Naive thymus-derived CD4-positive, alpha-beta T cell (primary cell): ENCODE data around the gene RAD51B. TPM values are rescaled to one million over a fixed set of nuclear protein-coding genes. Genes with fewer than 3 reads are reported as not detected.

ENCODE experiments used
- ATAC-seq: fragments of 150-1000 bp; cut with Tn5 transposase; 2 replicates; pipeline ENCODE4 v1.10.0; 2021; ENCODE audit warnings: mild to moderate bottlenecking, moderate library complexity
- CTCF ChIA-PET: fragments of 350-600 bp; sonication (Branson Sonifier 250); formaldehyde crosslinking; loops from one replicate; lab custom pipeline; 2021; ENCODE audit warnings: antibody characterized with exemption; lab: Charles Lee
- POLR2A ChIA-PET: fragments of 350-600 bp; sonication (Branson Sonifier 250); formaldehyde crosslinking; loops from one replicate; lab custom pipeline; 2021; ENCODE audit warnings: antibody characterized with exemption, inconsistent platforms; lab: Charles Lee
- DNase-seq, 9 donors: peaks; one replicate each; pipeline versions ENCODE4 v3.0.0 to v3.0.0-alpha.2; 2020 to 2022; ENCODE audit warnings: mixed read lengths in 1 of 9
- H3K27ac ChIP-seq: one replicate; pipeline ENCODE4 v1.7.0; 2013; ENCODE audit warnings: mild to moderate bottlenecking, low read depth, low read length, moderate library complexity
- H3K27me3 ChIP-seq, 2 donors: one replicate each; pipeline ENCODE4 v1.7.0; 2013; ENCODE audit warnings: low read length in 2 of 2, mild to moderate bottlenecking in 2 of 2, moderate library complexity in 2 of 2; ENCODE audit not compliant: control insufficient read depth in 2 of 2, insufficient read depth in 2 of 2
- H3K36me3 ChIP-seq, 3 experiments: 1 replicate in 2 of 3; 2 replicates in 1 of 3; pipeline ENCODE4 v1.7.0; 2013; ENCODE audit warnings: low read length in 3 of 3, mild to moderate bottlenecking in 3 of 3, moderate library complexity in 1 of 3; ENCODE audit not compliant: insufficient read depth in 3 of 3, control insufficient read depth in 2 of 3
- H3K4me1 ChIP-seq, 2 donors: one replicate each; pipeline ENCODE4 v1.7.0; 2013; ENCODE audit warnings: low read length in 2 of 2, mild to moderate bottlenecking in 2 of 2, moderate library complexity in 1 of 2; ENCODE audit not compliant: control insufficient read depth in 2 of 2, insufficient read depth in 2 of 2
- H3K4me3 ChIP-seq: 2 replicates; pipeline ENCODE4 v1.7.0; 2013; ENCODE audit warnings: mild to moderate bottlenecking, low read length
- H3K9me3 ChIP-seq, 3 experiments: 1 replicate in 2 of 3; 2 replicates in 1 of 3; pipeline ENCODE4 v1.7.0; 2013; ENCODE audit warnings: low read length in 3 of 3; ENCODE audit not compliant: control insufficient read depth in 2 of 3
- H3K27ac Mint-ChIP-seq, 9 donors: one replicate each; pipeline ENCODE4 v1.8.0; 2020 to 2022; ENCODE audit warnings: mixed read lengths in 9 of 9, mild to moderate bottlenecking in 8 of 9, moderate library complexity in 5 of 9, inconsistent platforms in 2 of 9
- H3K27me3 Mint-ChIP-seq, 5 donors: one replicate each; pipeline ENCODE4 v1.8.0; 2021 to 2022; ENCODE audit warnings: mixed read lengths in 5 of 5, mild to moderate bottlenecking in 1 of 5
- H3K36me3 Mint-ChIP-seq, 5 donors: one replicate each; pipeline ENCODE4 v1.8.0; 2020 to 2022; ENCODE audit warnings: mixed read lengths in 5 of 5, mild to moderate bottlenecking in 3 of 5, inconsistent platforms in 1 of 5
- H3K4me1 Mint-ChIP-seq, 7 donors: one replicate each; pipeline ENCODE4 v1.8.0; 2020 to 2022; ENCODE audit warnings: mixed read lengths in 7 of 7, mild to moderate bottlenecking in 3 of 7, inconsistent platforms in 1 of 7
- H3K4me3 Mint-ChIP-seq, 10 donors: one replicate each; pipeline ENCODE4 v1.8.0; 2020 to 2022; ENCODE audit warnings: mild to moderate bottlenecking in 10 of 10, mixed read lengths in 10 of 10, moderate library complexity in 6 of 10, inconsistent platforms in 2 of 10
- H3K9me3 Mint-ChIP-seq, 11 donors: one replicate each; pipeline ENCODE4 v1.8.0; 2020 to 2022; ENCODE audit warnings: mixed read lengths in 11 of 11, mild to moderate bottlenecking in 4 of 11, inconsistent platforms in 1 of 11, moderate library complexity in 1 of 11
- intact Hi-C, 2 donors: fragments of 100-400 bp; cut with micrococcal nuclease; formaldehyde crosslinking; loops; one replicate each; pipeline ENCODE4 v1.15.1; 2023
- polyA plus RNA-seq, 2 donors: library from polyadenylated mRNA; unstranded; fragments of 300-500 nt; fragmentation: Illumina TruSeq; gene quantifications; one replicate each; pipeline ENCODE4 v1.2.3, GENCODE V29; 2021
- total RNA-seq, 6 experiments: library from RNA in 5 of 6; stranded (reverse) in 5 of 6; gene quantifications; 1 replicate in 5 of 6; 2 replicates in 1 of 6; pipeline ENCODE4 v1.2.3 and lab custom pipeline; 2021 to 2026

Gene RAD51B
- total and polyA plus RNA-seq, 7 experiments from 2014 or later = 15.0 to 42.2 (median 28.8) TPM

GRCh38 chr14:68249661-68250451 lies 430.3 kb downstream of the RAD51B start:
- H3K27ac Mint-ChIP-seq = peak overlapping the region in 7 of 9 donors; percentile 17 to 86 (median 31)
- Histone ChIP-seq H3K27ac (no peak overlapping the region), H3K4me3 (no peak overlapping the region), H3K36me3 (no peaks in the 10 kb centered on the region), H3K4me1 (peaks cover 0 to 23% of the 10 kb centered on the region in 2 donors), H3K9me3 (no peaks in the 10 kb centered on the region), H3K27me3 (no peaks in the 10 kb centered on the region)
- DNase-seq = no peak
- no peaks in the 10 kb centered on the region for H3K9me3 Mint-ChIP-seq
- H3K4me1 Mint-ChIP-seq = peaks cover 16 to 61% (median 55%) of the 10 kb centered on the region in 7 donors
- ATAC-seq = no peak
- CTCF ChIA-PET = interaction anchor here (0.6 to 17.4 kb wide), 25 partner anchors 10 to 612 kb away, joined by 3 to 219 read pairs (median 7); no protein-coding TSS in a partner anchor
- POLR2A ChIA-PET = interaction anchor here (0.6 to 13.7 kb wide), 15 partner anchors 10 to 578 kb away, joined by 3 to 233 read pairs (median 8); partner anchors contain the start of gene ZFP36L1
- intact Hi-C loops = loop anchor here (2.0 to 10.0 kb wide), 7 partner anchors 37 to 855 kb away; no protein-coding TSS in a partner anchor
- no peak overlapping the region for H3K4me3 Mint-ChIP-seq
- no peaks in the 10 kb centered on the region for H3K27me3 Mint-ChIP-seq
- no peaks in the 10 kb centered on the region for H3K36me3 Mint-ChIP-seq

DNA sequence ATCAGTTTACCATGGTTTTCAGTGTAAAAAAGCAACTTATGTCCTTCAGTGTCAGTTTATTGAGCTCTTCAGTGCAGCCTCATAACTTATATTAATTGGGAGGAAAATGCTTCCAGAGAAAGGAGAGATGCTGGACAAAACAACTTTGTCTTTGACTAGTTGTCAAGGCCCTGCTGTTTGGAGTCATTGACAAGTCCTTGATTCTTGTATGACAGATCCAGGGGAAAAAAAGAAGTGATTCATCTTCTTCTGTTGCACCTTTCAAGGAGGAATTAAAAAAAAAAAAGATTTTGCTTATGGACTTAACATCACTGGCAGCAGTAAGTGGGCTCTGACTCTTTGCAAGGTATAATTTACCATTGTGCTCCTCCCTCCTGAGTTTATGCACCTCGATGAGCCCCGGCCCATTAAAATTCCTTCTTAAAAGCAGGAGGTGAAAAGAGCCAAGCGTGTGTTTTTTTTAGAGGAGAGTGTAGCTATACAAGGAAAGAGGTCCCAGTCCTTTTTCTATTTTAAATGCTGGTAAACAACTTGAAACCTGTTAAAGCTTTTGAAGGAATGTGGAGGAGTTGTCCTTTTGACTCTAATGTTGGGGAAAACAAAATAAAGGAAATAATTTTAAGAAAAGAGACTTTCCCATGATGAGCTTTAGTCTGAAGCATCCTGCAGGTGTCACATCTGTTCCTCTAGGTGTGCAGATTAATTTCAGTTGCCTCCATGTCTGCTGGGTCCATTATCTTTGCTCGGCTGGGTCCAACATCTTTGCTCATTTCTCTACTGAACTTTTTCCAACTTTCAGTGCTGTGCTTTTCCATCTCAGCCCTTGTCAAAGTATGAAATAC lies 431.6 kb downstream of the RAD51B start:
- peak overlapping the region in 8 of 9 donors; percentile 38 to 83 (median 76) for H3K27ac Mint-ChIP-seq
- H3K27me3 ChIP-seq = no peaks in the 10 kb centered on the region
- POLR2A ChIA-PET = interaction anchor here (0.6 to 13.7 kb wide), 18 partner anchors 9 to 571 kb away, joined by 3 to 233 read pairs (median 6); partner anchors contain the start of gene ZFP36L1
- no peak overlapping the region for H3K27ac ChIP-seq
- CTCF ChIA-PET = interaction anchor here (0.6 to 17.4 kb wide), 27 partner anchors 9 to 1137 kb away, joined by 3 to 219 read pairs (median 6); no protein-coding TSS in a partner anchor
- peaks cover 19 to 74% (median 68%) of the 10 kb centered on the region in 7 donors for H3K4me1 Mint-ChIP-seq
- H3K4me3 ChIP-seq = no peak overlapping the region
- H3K9me3 ChIP-seq = no peaks in the 10 kb centered on the region
- H3K9me3 Mint-ChIP-seq = no peaks in the 10 kb centered on the region
- intact Hi-C loops = loop anchor here (1.0 to 5.0 kb wide), 5 partner anchors 36 to 309 kb away; no protein-coding TSS in a partner anchor
- no peaks in the 10 kb centered on the region for H3K27me3 Mint-ChIP-seq
- DNase-seq (peak in 4 of 9 donors; percentile 21 to 49 (median 30)), ATAC-seq (no peak)
- no peaks in the 10 kb centered on the region for H3K36me3 Mint-ChIP-seq
- H3K4me3 Mint-ChIP-seq = peak overlapping the region in 3 of 10 donors; percentile 28 to 47 (median 31)
- no peaks in the 10 kb centered on the region for H3K36me3 ChIP-seq
- peaks cover 0 to 36% of the 10 kb centered on the region in 2 donors for H3K4me1 ChIP-seq

DNA sequence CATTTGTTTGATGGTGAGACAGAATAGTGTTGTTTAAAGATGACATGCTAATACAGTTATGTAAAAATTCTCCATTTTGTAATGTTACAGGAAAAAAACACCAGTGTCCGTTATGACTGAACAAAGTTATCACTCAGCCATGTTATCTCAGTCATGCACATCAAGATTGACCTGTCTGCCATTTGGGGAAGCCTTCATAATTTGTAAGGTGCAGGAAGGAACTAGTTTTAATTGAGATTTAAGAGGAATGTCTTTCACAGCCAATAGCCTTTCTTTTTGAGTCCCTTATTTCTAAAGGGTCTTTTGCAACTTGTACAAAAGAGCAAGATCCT lies 432.2 kb downstream of the RAD51B start:
- intact Hi-C loops = loop anchor here (1.0 to 5.0 kb wide), 5 partner anchors 36 to 309 kb away; no protein-coding TSS in a partner anchor
- H3K9me3 ChIP-seq = no peaks in the 10 kb centered on the region
- no peak overlapping the region for H3K4me3 ChIP-seq
- Mint-ChIP-seq H3K27me3 (no peaks in the 10 kb centered on the region), H3K4me3 (peak overlapping the region in 3 of 10 donors; percentile 28 to 47 (median 31)), H3K4me1 (peaks cover 25 to 80% (median 74%) of the 10 kb centered on the region in 7 donors), H3K9me3 (no peaks in the 10 kb centered on the region), H3K27ac (peak overlapping the region in 8 of 9 donors; percentile 38 to 83 (median 68)), H3K36me3 (no peaks in the 10 kb centered on the region)
- ChIA-PET CTCF (interaction anchor here (0.6 to 17.4 kb wide), 22 partner anchors 9 to 1147 kb away, joined by 3 to 219 read pairs (median 6); partner anchors contain the start of genes ERH and SLC39A9), POLR2A (interaction anchor here (0.6 to 13.7 kb wide), 15 partner anchors 9 to 571 kb away, joined by 3 to 233 read pairs (median 4); partner anchors contain the start of gene ZFP36L1)
- peaks cover 0 to 37% of the 10 kb centered on the region in 2 donors for H3K4me1 ChIP-seq
- DNase-seq (no peak), ATAC-seq (no peak)
- no peaks in the 10 kb centered on the region for H3K36me3 ChIP-seq
- H3K27ac ChIP-seq = no peak overlapping the region
- H3K27me3 ChIP-seq = no peaks in the 10 kb centered on the region

DNA sequence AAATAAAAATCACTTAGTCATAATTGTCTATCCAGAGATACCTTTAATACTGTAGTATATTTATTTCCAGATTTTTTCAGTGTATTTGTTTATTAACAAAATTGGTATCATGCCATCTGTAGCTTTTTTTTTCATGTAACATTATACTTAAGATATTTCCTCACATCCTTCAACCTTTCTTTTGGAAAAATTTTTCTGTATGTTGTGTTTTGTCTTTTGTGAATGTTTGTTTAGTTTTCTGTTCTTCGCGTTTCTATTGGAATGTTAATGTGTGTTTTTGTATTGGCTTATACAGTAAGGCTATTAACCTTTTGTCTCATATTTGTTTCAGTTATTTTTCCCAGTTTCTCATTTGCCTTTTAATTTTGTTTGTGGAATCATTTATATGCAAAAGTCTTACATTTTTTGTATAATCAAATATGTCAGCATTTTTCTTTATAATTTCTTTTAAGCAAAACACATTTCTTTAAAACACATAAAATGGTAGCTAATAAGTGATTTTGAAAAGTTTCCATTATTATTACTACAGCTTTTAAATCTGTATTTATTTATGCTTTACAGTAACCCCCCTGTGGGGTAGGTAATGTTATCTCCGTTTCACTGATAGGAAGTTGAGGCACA lies 433.7 kb downstream of the RAD51B start:
- no peak for ATAC-seq
- Mint-ChIP-seq H3K36me3 (no peaks in the 10 kb centered on the region), H3K4me3 (no peak overlapping the region), H3K27ac (peak overlapping the region in 4 of 9 donors; percentile 14 to 67 (median 44)), H3K27me3 (no peaks in the 10 kb centered on the region), H3K9me3 (no peaks in the 10 kb centered on the region), H3K4me1 (peaks cover 23 to 88% (median 80%) of the 10 kb centered on the region in 7 donors)
- intact Hi-C loops = loop anchor here (5.0 kb wide), 2 partner anchors 34 to 311 kb away; no protein-coding TSS in a partner anchor
- no peak overlapping the region for H3K27ac ChIP-seq
- ChIA-PET POLR2A (interaction anchor here (0.6 to 13.7 kb wide), 9 partner anchors 11 to 562 kb away, joined by 3 to 233 read pairs (median 5); partner anchors contain the start of gene ZFP36L1), CTCF (interaction anchor here (0.5 to 17.4 kb wide), 6 partner anchors 20 to 564 kb away, joined by 3 to 219 read pairs (median 24); no protein-coding TSS in a partner anchor)
- no peak for DNase-seq
- no peaks in the 10 kb centered on the region for H3K36me3 ChIP-seq
- no peak overlapping the region for H3K4me3 ChIP-seq
- peaks cover 0 to 37% of the 10 kb centered on the region in 2 donors for H3K4me1 ChIP-seq
- H3K9me3 ChIP-seq = no peaks in the 10 kb centered on the region
- no peaks in the 10 kb centered on the region for H3K27me3 ChIP-seq

- intact Hi-C loops = loop anchor here (5.0 kb wide), 2 partner anchors 33 to 312 kb away; no protein-coding TSS in a partner anchor
- Histone ChIP-seq H3K4me1 (peaks cover 0 to 38% of the 10 kb centered on the region in 2 donors), H3K9me3 (no peaks in the 10 kb centered on the region), H3K4me3 (no peak overlapping the region), H3K27me3 (no peaks in the 10 kb centered on the region), H3K36me3 (no peaks in the 10 kb centered on the region), H3K27ac (no peak overlapping the region)
- CTCF ChIA-PET = interaction anchor here (0.8 to 17.4 kb wide), 5 partner anchors 19 to 563 kb away, joined by 3 to 219 read pairs (median 33); no protein-coding TSS in a partner anchor
- Mint-ChIP-seq H3K27me3 (no peaks in the 10 kb centered on the region), H3K9me3 (no peaks in the 10 kb centered on the region), H3K27ac (peak overlapping the region in 2 of 9 donors; percentile 0 to 56), H3K4me1 (peaks cover 23 to 88% (median 80%) of the 10 kb centered on the region in 7 donors), H3K4me3 (no peak overlapping the region), H3K36me3 (no peaks in the 10 kb centered on the region)
- POLR2A ChIA-PET = interaction anchor here (0.7 to 13.7 kb wide), 9 partner anchors 10 to 561 kb away, joined by 3 to 233 read pairs (median 5); partner anchors contain the start of gene ZFP36L1
- ATAC-seq (no peak), DNase-seq (no peak)
These were observed 434.4 kb downstream of the RAD51B start for GRCh38 chr14:68253878-68254528.
